Muscle of back (tissue), 11 donors: ENCODE results near the gene APOL1. TPM values are rescaled to one million over a fixed set of nuclear protein-coding genes. Genes with fewer than 3 reads are reported as not detected.
"Not testable (repeated sequence)": the region's sequence is repeated elsewhere in the genome, so short reads cannot be mapped to it uniquely, and the experiment has no call there.

Experiments
- DNase-seq, 3 donors: peaks; one replicate each; pipeline versions ENCODE4 v3.0.0 to v3.0.0-alpha.2; 2013
- polyA plus RNA-seq, 10 donors: library from polyadenylated mRNA; unstranded; fragments of 120-200 nt; gene quantifications; one replicate each; pipeline ENCODE4 v1.2.1, GENCODE V29; 2013; ENCODE audit not compliant: insufficient read length in 10 of 10

Gene APOL1
- polyA plus RNA-seq, 10 donors: 2.3 to 5.1 (median 3.7) TPM

GRCh38 chr22:36263886-36264664, 11.1 kb downstream of the APOL1 start:
- DNase-seq: not testable (repeated sequence)

DNA sequence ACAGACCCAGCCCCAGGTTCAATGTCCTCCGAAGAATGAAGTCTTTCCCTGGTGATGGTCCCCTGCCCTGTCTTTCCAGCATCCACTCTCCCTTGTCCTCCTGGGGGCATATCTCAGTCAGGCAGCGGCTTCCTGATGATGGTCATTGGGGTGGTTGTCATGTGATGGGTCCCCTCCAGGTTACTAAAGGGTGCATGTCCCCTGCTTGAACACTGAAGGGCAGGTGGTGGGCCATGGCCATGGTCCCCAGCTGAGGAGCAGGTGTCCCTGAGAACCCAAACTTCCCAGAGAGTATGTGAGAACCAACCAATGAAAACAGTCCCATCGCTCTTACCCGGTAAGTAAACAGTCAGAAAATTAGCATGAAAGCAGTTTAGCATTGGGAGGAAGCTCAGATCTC, 14.1 kb downstream of the APOL1 start:
- DNase-seq: no peak

DNA sequence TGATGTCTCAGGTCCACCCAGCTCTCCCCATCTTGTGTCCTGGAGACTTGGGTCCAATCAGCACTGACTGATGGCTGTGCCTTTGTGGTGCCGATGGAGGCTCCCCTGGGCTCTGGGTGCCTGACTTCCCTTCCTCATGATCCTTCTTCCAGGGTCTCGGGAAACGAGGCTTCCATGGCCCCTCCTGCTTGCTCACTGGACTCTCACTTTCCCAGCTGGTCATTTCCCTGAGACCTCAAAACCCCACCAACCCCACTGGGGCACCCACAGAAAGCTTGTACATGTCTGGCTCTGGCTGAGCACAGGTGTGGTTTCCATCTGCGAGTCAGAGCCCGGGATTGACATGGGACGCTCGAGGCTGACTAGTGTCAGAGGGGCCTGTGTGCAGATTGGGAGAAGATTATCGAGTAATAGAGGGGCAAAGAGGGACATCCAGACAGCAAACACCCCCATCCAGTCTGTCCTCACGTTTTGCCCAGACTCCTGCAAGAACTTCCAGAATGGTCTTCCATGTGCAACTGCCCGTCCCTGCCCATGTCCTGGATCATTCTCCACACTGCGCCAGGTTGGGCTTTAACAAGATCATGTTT, 15.1 kb downstream of the APOL1 start:
- no peak for DNase-seq

- not testable (repeated sequence) for DNase-seq
Observed at GRCh38 chr22:36271231-36271630, 18.3 kb downstream of the APOL1 start.

DNA sequence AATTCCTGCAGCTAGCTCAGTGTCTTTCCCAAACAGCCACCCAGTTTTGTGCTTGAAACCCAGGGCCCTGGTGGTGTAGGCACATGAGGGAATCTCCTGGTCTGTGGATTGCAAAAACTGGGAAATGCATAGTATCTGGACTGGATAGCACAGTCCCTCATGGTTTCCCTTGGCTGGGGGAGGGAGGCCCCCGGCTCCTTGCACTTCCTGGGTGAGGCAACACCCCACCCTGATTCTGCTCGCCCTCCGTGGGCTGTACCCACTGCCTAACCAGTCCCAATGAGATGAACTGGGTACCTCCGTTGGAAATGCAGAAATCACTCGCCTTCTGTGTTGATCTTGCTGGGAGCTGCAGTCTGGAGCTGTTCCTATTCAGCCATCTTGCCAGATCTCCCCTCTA, 19.0 kb downstream of the APOL1 start:
- not testable (repeated sequence) for DNase-seq

DNA sequence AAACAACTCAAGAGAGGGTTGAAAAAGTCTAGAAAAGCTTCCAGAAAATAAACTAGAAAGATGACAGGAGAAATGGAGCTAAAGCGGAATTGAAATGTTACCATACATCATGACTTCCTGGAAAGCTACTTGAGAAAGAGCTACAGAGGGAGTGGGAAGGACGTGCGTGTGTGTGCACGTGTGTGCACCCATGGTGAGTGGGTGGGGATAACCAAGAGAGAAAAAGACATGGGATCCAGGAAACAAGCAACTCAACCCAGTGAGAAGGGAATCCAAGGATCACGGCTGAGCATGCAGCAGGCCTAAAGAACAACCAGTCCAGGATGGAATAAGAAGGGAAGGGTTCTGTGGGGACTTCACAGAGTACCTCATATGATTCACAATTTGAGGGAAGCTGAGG, 21.6 kb downstream of the APOL1 start:
- DNase-seq: no peak

GRCh38 chr22:36277482-36278291, 24.8 kb downstream of the APOL1 start:
- DNase-seq: peak; percentile 38 to 75 (median 55)

DNA sequence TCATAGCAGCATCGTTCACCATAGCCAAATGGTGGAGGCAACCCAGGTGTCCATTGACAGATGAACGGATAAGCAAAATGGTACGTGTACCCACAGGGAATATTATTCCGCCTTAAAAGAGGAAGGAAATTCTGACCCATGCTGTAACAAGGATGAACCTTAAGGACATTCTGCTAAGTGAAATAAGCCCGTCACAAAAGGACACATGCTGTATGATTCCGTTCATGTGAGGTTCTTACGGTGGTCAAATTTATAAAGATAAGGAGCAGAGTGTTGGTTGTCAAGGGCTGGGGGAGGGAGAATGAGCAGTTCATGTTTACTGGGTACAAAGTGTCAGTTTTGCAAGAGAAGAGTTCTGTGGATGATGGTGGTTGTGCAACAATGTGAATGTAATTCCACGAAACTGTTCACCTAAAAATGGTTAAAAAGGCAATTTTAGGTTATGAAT, 26.3 kb downstream of the APOL1 start:
- no peak for DNase-seq

DNA sequence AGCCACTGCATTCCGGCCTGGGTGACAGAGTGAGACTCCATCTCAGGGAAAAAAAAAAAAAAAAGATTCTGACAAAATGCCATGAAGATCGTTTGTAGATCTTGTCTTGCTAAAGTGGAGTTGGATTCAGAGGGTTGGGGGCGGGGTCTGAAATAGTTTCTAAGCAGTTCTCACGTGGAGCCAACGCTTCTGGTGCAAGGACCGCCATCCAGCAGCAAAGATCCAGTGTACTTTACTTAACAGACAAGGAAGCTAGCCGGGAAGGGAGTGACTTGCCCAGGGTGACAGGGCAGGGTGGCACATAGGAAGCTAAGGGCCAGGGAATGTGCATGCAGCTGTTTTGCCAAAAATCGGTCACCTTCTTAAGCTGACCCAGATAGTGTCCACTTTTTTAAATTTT, 27.4 kb downstream of the APOL1 start:
- no peak for DNase-seq

DNA sequence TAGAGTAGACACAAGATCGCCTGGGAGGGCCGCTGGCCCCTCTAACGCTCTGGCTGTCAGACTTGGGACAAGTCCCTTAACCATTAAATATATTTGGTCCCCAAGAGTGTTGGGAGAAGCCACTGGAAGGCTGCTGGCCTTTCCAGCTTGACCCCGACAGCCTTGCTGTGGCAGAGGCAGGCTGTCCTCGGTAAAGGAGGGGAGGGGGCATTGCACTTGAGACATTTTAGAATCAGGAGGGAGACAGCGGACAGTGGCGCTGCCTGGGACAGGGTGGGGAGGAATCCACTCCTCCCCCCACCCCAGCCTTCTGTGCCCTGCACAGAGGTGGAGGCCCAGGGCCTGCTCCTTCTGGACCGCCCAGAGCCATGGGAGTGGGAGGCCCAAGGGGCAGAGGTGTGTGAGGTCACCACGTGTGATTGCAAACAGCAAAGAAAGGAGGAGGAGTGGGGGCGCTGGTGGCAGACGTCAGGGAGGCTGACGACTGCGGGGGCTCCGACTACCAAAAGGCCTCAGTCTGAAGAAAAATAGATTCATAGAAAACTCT, 28.9 kb downstream of the APOL1 start:
- DNase-seq: no peak

- DNase-seq: no peak
Observed at GRCh38 chr22:36282328-36282831, 29.4 kb downstream of the APOL1 start.

DNA sequence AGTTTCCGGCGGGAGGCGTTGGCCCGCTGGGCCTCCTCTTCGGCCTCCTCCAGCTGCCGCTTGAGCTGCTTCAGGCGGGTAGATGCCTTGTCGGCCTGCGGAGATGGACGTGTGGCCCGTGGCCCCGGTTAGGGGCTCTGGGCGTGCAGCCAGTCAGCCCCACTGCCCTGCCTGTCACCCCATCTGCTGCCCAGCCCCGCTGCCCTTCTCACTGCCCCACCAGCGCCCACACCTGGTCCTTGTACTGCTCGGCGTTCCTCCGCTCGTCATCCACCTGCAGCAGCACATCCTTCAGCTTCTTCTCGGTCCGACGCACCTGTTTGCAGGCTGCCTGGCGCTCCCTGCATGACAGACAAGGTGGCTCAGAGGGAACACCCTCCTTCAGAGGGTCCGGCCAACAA, 31.2 kb downstream of the APOL1 start:
- no peak for DNase-seq

- peak; percentile 29 to 40 (median 33) for DNase-seq
Observed at GRCh38 chr22:36285017-36285416, 32.1 kb downstream of the APOL1 start.

DNA sequence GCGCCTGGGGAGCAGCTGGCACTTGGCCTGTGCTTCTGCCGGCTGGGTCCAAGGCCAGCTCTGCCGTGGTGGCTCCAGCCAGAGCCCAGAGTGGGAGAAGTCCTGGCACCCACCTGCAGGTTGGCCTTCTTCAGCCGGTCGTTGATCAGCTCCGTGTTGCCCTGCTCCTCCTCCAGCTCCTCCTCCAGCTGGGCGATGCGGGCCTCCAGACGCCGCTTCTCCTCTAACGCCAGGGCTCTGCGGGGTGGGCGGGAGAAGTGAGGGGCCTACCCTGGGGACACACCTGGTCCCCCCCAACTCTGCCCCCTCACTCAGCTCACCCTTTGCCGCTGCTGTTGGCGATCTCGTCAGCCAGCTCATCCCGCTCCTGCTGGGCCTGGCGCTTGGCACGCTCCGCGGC, 32.6 kb downstream of the APOL1 start:
- DNase-seq: no peak

DNA sequence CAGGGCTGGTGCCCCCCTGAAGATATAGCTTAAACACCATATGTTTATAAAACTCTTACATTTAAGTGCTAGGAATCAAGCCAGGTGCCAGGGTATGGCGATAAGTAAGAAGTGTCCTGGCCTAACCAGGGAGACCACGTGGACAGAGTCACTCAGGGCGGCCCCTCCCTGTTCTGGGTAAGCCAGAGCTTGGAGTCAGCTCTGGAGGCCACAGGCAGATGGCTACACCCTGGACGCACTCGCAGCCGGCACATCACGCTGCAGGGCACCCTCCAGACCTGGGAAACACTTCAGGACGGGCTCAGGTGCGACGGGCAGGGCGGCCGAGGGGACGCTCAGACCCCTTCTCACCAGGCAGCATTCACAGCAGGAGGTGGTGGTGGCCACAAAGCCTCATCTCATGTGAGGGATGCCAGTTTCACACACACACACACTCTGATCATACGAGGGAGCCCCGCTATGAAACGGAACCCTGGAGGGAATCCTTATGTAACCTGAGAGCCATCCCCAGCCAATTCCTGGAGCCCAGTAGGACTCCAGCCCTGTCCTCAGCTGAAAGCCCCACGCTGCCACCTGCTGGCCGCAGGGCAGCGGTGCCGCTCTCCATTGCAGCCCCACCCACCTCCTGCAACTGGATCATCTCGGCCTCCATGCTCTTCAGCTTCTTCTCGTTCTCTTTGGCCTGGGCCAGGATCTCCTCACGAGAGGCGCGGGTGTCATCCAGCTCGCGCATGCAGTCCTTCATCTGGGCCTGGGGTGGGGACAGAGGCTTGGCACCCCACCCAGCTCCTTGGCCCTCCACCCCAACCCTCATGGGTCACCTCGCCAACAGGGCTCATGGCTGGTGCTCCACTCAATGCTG, 33.4 kb downstream of the APOL1 start:
- peak; percentile 66 to 90 (median 82) for DNase-seq

- no peak for DNase-seq
Observed at GRCh38 chr22:36287881-36288515, 35.1 kb downstream of the APOL1 start.

DNA sequence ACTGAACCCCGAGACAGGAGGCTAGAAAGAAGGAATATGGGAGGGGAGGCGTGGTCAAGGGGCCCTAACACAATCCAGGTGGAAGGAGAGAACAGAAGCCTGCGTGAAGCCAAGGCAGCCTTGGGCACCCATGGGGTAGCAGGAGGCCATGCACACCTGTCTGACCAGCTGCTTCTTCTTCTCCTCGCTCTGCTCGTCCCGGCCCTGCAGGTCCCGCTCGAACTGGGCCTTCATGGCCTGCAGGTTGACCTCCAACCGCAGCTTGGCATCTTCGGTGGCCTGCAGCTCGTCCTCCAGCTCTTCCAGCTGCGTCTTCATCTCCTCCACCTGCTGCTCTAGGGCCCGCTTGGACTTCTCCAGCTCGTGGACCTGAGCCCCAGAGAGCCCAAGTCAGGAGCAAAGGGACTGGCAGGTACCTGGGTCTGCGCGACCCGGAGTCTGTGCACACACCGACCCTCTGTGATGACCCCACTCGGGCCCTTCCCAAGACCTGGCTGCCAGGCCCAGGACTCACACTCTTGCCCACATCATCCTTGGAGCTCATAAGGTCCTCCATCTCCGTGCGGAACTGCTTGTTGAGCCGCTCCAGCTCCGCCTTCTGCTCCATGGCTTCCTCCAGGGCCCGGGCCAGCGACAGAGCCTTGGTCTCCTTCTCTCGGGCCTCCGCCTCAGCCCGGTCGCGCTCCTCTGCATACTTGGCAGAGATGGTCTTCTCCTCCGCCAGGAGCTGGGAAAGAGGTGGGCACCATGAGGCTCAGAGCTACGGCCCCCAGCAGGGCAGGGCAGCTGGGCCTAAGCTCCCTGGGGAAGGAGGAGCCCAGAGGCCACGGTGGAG, 35.9 kb downstream of the APOL1 start:
- DNase-seq: no peak

DNA sequence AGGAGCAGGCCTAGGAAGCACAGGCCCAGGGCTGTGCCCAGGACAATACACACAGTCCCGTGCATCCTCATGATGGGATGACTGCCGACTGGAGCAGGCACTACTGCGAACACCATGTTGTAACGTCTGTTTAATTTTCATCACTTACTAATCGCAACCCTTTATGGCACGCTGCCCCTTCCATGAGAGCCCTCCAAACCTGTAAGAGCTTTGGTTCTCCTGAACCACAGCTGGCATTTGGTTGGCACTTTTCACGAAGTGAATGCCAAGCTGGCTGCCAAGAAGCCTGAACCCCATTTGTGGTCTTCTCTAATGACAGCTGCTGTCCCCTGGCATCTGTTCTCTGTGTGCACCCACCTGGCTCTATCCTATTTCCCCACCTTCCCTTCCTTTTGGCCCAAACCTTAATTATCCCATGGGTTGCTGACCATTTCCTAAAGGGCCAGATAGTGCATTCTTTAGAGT, 36.5 kb downstream of the APOL1 start:
- DNase-seq: no peak

DNA sequence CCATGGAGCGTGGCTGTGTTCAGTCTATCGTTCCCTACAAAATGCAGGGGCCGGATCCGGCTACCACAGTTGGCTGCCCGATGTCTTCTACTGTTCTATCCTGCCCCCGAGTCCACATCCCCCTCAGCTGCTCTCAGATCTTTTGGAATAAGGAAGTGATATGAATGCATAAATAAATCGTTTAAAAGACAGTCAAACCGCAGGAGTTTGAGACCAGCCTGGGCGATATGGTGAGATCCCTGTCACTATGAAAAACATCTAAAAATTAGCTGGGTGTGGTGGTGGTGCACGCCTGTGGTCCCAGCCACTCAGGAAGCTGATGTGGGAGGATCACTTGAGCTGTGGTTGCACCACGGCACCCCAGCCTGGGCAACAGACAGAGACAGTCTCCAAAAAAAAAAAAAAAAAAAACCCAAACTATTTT, 37.0 kb downstream of the APOL1 start:
- DNase-seq: not testable (repeated sequence)
